ENCODE measurements around the gene CAMK4. TPM values are rescaled to one million over a fixed set of nuclear protein-coding genes. Genes with fewer than 3 reads are reported as not detected.

Gene CAMK4
- total RNA-seq, 1 experiment from 2014 or later: not detected

- intact Hi-C loops (cut with micrococcal nuclease; ENCODE audit: unreplicated experiment): no loop called here
- H2AFZ ChIP-seq: no peak overlapping the region
Observed at GRCh38 chr5:111211341-111211740, 12.8 kb upstream of the CAMK4 start.

GRCh38 chr5:111214052-111214742, 10.0 kb upstream of the CAMK4 start:
- DNase-seq: no peak
- H3K27ac ChIP-seq: no peak overlapping the region
- H3K27me3 ChIP-seq (ENCODE audit: insufficient read depth, low read depth): no peaks in the 10 kb centered on the region
- no peaks in the 10 kb centered on the region for H3F3A ChIP-seq (ENCODE audit: insufficient read depth, low read depth)
- no peaks in the 10 kb centered on the region for H3K4me1 ChIP-seq (replicated peaks; ENCODE audit: insufficient read depth)
- ChIA-PET POLR2A (ENCODE audit: unreplicated experiment) (no interaction called here), CTCF (no interaction called here)
- no peak overlapping the region for H3K4me2 ChIP-seq
- no peak overlapping the region for H3K4me3 ChIP-seq
- no peaks in the 10 kb centered on the region for H4K20me1 ChIP-seq (ENCODE audit: insufficient read depth)
- intact Hi-C loops (cut with micrococcal nuclease; ENCODE audit: unreplicated experiment): no loop called here
- BruUV-seq (replicated peaks): no TSS peak
- TF ChIP-seq CTCF (conservative IDR thresholded peaks at IDR 0.05): no peak
- no peak for TF ChIP-seq EZH2 (IDR thresholded peaks at IDR 0.05; ENCODE audit: low read depth)
- no peak overlapping the region for H2AFZ ChIP-seq
- no peaks in the 10 kb centered on the region for H3K36me3 ChIP-seq (ENCODE audit: low read depth)
- no peaks in the 10 kb centered on the region for H3K9me2 ChIP-seq (ENCODE audit: insufficient read depth)
- H3K9me3 ChIP-seq (ENCODE audit: insufficient read depth, low read depth): no peaks in the 10 kb centered on the region; the same call in 1 of the 2 replicates
- no peaks in the 10 kb centered on the region for H3K79me2 ChIP-seq (ENCODE audit: low read depth)

More at GRCh38 chr5:111211341-111211740, 12.8 kb upstream of the CAMK4 start:
- Histone ChIP-seq H3K4me2 (no peak overlapping the region), H3K36me3 (ENCODE audit: low read depth) (no peaks in the 10 kb centered on the region), H3K4me1 (replicated peaks; ENCODE audit: insufficient read depth) (no peaks in the 10 kb centered on the region), H3K79me2 (ENCODE audit: low read depth) (no peaks in the 10 kb centered on the region), H3K9me3 (ENCODE audit: insufficient read depth, low read depth) (no peaks in the 10 kb centered on the region; the same call in 1 of the 2 replicates), H3K9me2 (ENCODE audit: insufficient read depth) (no peaks in the 10 kb centered on the region), H3F3A (ENCODE audit: insufficient read depth, low read depth) (no peaks in the 10 kb centered on the region), H3K27ac (no peak overlapping the region), H4K20me1 (ENCODE audit: insufficient read depth) (no peaks in the 10 kb centered on the region), H3K4me3 (no peak overlapping the region), H3K27me3 (ENCODE audit: insufficient read depth, low read depth) (no peaks in the 10 kb centered on the region)
- no peak for TF ChIP-seq EZH2 (IDR thresholded peaks at IDR 0.05; ENCODE audit: low read depth)
- no peak for TF ChIP-seq CTCF (conservative IDR thresholded peaks at IDR 0.05)
- POLR2A ChIA-PET (ENCODE audit: unreplicated experiment): interaction anchor here (0.7 kb wide), 1 partner anchor 949 kb away, joined by 8 read pairs; no protein-coding TSS in a partner anchor
- BruUV-seq (replicated peaks): no TSS peak
- no peak for DNase-seq
- CTCF ChIA-PET: no interaction called here

- Histone ChIP-seq H2AFZ (no peak overlapping the region), H3K36me3 (ENCODE audit: low read depth) (no peaks in the 10 kb centered on the region), H3K4me3 (no peak overlapping the region), H3K9me2 (ENCODE audit: insufficient read depth) (no peaks in the 10 kb centered on the region), H3K4me2 (no peak overlapping the region), H3K27me3 (ENCODE audit: insufficient read depth, low read depth) (no peaks in the 10 kb centered on the region), H3K79me2 (ENCODE audit: low read depth) (no peaks in the 10 kb centered on the region), H3F3A (ENCODE audit: insufficient read depth, low read depth) (no peaks in the 10 kb centered on the region), H3K9me3 (ENCODE audit: insufficient read depth, low read depth) (no peaks in the 10 kb centered on the region; the same call in 1 of the 2 replicates), H4K20me1 (ENCODE audit: insufficient read depth) (no peaks in the 10 kb centered on the region), H3K4me1 (replicated peaks; ENCODE audit: insufficient read depth) (no peaks in the 10 kb centered on the region), H3K27ac (no peak overlapping the region)
- no peak for DNase-seq
- no TSS peak for BruUV-seq (replicated peaks)
- intact Hi-C loops (cut with micrococcal nuclease; ENCODE audit: unreplicated experiment): no loop called here
- TF ChIP-seq EZH2 (IDR thresholded peaks at IDR 0.05; ENCODE audit: low read depth) (no peak), CTCF (conservative IDR thresholded peaks at IDR 0.05) (no peak)
- ChIA-PET POLR2A (ENCODE audit: unreplicated experiment) (no interaction called here), CTCF (no interaction called here)
Observed at GRCh38 chr5:111215971-111216370, 8.2 kb upstream of the CAMK4 start.

Measured in PC-9 (cell line).